ENCODE data around the gene GATAD2B.

GATAD2B gene

GRCh38 chr1:153922972-153923925 is at the start of gene GATAD2B:
TSS of gene GATAD2B (minus strand) at chr1:153922972. CDS start at chr1:153828347, 94,625 bp downstream.
- no peak for TF ChIP-seq CTCF (IDR thresholded peaks at IDR 0.05; ENCODE audit: low read depth, low read length, missing control alignments)
- no peaks in the 10 kb centered on the region for H3K27me3 ChIP-seq (replicated peaks)
- DNase-seq: peak; percentile 100
- H3K4me3 ChIP-seq (ENCODE audit: low read depth, low read length): peak within 1 kb of the TSS; percentile 87
- H3K27ac ChIP-seq: peak within 1 kb of the TSS; percentile 52
- no peaks in the 10 kb centered on the region for H3K36me3 ChIP-seq (replicated peaks)
- in situ Hi-C loops (cut with HindIII; ENCODE audit: low pct_ligation_motif_present, low sequenced_read_pairs): no loop called here

GRCh38 chr1:153970346-153970745 is 47.6 kb upstream of the GATAD2B start:
- in situ Hi-C loops (cut with HindIII; ENCODE audit: low pct_ligation_motif_present, low sequenced_read_pairs): no loop called here
- H3K27me3 ChIP-seq (replicated peaks): no peaks in the 10 kb centered on the region
- no peak overlapping the region for H3K27ac ChIP-seq
- no peak for TF ChIP-seq CTCF (IDR thresholded peaks at IDR 0.05; ENCODE audit: low read depth, low read length, missing control alignments)
- H3K36me3 ChIP-seq (replicated peaks): peaks cover 18% of the 10 kb centered on the region
- DNase-seq: no peak
- H3K4me3 ChIP-seq (ENCODE audit: low read depth, low read length): no peak overlapping the region

GRCh38 chr1:153968972-153969371 is 46.2 kb upstream of the GATAD2B start:
- no peak overlapping the region for H3K27ac ChIP-seq
- H3K36me3 ChIP-seq (replicated peaks): peaks cover 6% of the 10 kb centered on the region
- DNase-seq: no peak
- TF ChIP-seq CTCF (IDR thresholded peaks at IDR 0.05; ENCODE audit: low read depth, low read length, missing control alignments): no peak
- in situ Hi-C loops (cut with HindIII; ENCODE audit: low pct_ligation_motif_present, low sequenced_read_pairs): no loop called here
- H3K27me3 ChIP-seq (replicated peaks): no peaks in the 10 kb centered on the region
- no peak overlapping the region for H3K4me3 ChIP-seq (ENCODE audit: low read depth, low read length)

- Histone ChIP-seq H3K4me3 (ENCODE audit: low read depth, low read length) (peak overlapping the region; percentile 56), H3K36me3 (replicated peaks) (peaks cover under 1% of the 10 kb centered on the region), H3K27ac (no peak overlapping the region), H3K27me3 (replicated peaks) (no peaks in the 10 kb centered on the region)
- no peak for TF ChIP-seq CTCF (IDR thresholded peaks at IDR 0.05; ENCODE audit: low read depth, low read length, missing control alignments)
- DNase-seq: no peak
- in situ Hi-C loops (cut with HindIII; ENCODE audit: low pct_ligation_motif_present, low sequenced_read_pairs): no loop called here
Observed at GRCh38 chr1:153968408-153968807, 45.6 kb upstream of the GATAD2B start.

- TF ChIP-seq CTCF (IDR thresholded peaks at IDR 0.05; ENCODE audit: low read depth, low read length, missing control alignments): no peak
- DNase-seq: no peak
- no peaks in the 10 kb centered on the region for H3K27me3 ChIP-seq (replicated peaks)
- no peaks in the 10 kb centered on the region for H3K36me3 ChIP-seq (replicated peaks)
- H3K27ac ChIP-seq: no peak overlapping the region
- in situ Hi-C loops (cut with HindIII; ENCODE audit: low pct_ligation_motif_present, low sequenced_read_pairs): no loop called here
- H3K4me3 ChIP-seq (ENCODE audit: low read depth, low read length): peak overlapping the region; percentile 56
Observed at GRCh38 chr1:153968000-153968363, 45.2 kb upstream of the GATAD2B start.
